Left cardiac atrium (tissue), 4 donors: ENCODE data around the gene CCDC51. TPM values are rescaled to one million over a fixed set of nuclear protein-coding genes. Genes with fewer than 3 reads are reported as not detected.
"Not testable (repeated sequence)": the region's sequence is repeated elsewhere in the genome, so short reads cannot be mapped to it uniquely, and the experiment has no call there.

Source experiments
- ATAC-seq, 2 donors: fragments of 200-7000 bp; cut with Tn5 transposase; one replicate each; pipeline ENCODE4 v1.9.1; 2020; ENCODE audit warnings: mild to moderate bottlenecking in 2 of 2, moderate library complexity in 2 of 2
- DNase-seq: peaks from one replicate; pipeline ENCODE4 v3.0.0-alpha.2; 2020
- intact Hi-C, 2 donors: fragments of 100-400 bp; cut with DNase I; formaldehyde crosslinking; loops; one replicate each; pipeline versions ENCODE4 v1.14.1 to v1.15.1; 2022 to 2023
- total RNA-seq, 2 donors: library from RNA; stranded (reverse); fragmentation: NEBNext Ultra II Directional; extraction: Animal tissue kit (Norgen Biotek cat#: 25700); gene quantifications; one replicate each; pipeline ENCODE4 v1.2.1, GENCODE V29; 2021
- donor health status: DM: no; HTN: yes; CAD: no.
- donor health status: DM: no; HTN: yes; CAD: no; lungs with severe emphysema.
- donor health status: DM: yes; HTN: yes; CAD: no.
- donor health status: Dilated cardiomyopathy.

Gene CCDC51
- total RNA-seq, 2 donors from 2014 or later, result 7.0 to 10.9 TPM

DNA sequence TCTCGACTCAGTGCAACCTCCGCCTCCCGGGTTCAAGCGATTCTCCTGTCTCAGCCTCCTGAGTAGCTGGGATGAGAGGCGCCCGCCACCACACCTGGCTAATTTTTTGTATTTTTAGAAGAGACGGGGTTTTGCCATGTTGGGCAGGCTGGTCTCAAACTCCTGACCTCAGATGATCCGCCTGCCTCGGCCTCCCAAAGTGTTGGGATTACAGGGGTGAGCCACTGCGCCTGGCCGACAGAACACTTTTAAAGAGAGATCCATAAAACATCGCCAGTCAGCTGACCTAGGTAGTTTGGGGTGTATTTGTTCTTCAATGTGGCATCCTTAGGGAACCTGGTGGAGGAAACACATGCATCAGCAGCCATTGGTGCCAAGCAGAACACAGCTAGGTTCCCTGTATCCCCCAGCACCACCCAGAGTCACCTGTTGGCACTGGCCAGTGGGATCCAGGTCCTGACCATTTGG is 38.5 kb downstream of the CCDC51 start:
- intact Hi-C loops, result loop anchor here in 1 of 2 donors (1.0 kb wide), 1 partner anchor 34 kb away; no protein-coding TSS in a partner anchor
- DNase-seq, result not testable (repeated sequence)

DNA sequence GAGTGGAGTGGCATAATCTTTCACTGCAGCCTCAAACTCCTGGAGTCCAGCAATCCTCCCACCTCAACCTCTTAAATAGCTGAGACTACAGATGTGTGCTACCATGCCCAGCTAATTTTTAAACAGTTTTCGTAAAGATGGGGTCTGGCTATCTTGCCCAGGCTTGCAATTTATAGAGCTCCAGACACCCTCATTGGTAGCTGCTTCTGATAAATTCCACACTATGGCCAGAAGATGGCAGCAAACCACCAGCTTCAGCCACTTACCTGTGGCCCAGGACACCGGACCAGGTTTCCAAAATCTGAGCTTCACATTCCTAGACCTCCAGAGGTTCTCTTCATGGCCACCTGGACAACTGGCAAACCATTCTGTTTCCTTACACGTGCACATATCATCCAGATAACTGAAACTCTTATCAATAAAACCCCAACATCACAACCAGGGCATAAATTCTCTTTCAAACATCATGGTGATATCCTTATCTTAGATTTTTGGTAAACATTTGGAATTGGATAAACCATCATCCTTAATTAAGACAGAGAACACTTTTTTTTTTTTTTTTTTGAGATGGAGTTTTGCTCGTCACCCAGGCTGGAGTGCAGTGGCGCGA is 39.0 kb downstream of the CCDC51 start:
- ATAC-seq (peak; percentile 62), DNase-seq (peak; percentile 49)
- intact Hi-C loops, result loop anchor here (1.0 kb wide), 2 partner anchors 34 to 35 kb away; no protein-coding TSS in a partner anchor

More for the DNA sequence above, 38.5 kb downstream of the CCDC51 start:
- ATAC-seq, result not testable (repeated sequence)

- ATAC-seq (no peak), DNase-seq (no peak)
- intact Hi-C loops, result loop anchor here in 1 of 2 donors (1.0 kb wide), 1 partner anchor 37 kb away; no protein-coding TSS in a partner anchor
Observed at GRCh38 chr3:48399387-48400172, 40.3 kb downstream of the CCDC51 start.

GRCh38 chr3:48398701-48399386 is 41.1 kb downstream of the CCDC51 start:
- intact Hi-C loops, result no loop called here
- peak; percentile 20 for DNase-seq
- ATAC-seq, result no peak

DNA sequence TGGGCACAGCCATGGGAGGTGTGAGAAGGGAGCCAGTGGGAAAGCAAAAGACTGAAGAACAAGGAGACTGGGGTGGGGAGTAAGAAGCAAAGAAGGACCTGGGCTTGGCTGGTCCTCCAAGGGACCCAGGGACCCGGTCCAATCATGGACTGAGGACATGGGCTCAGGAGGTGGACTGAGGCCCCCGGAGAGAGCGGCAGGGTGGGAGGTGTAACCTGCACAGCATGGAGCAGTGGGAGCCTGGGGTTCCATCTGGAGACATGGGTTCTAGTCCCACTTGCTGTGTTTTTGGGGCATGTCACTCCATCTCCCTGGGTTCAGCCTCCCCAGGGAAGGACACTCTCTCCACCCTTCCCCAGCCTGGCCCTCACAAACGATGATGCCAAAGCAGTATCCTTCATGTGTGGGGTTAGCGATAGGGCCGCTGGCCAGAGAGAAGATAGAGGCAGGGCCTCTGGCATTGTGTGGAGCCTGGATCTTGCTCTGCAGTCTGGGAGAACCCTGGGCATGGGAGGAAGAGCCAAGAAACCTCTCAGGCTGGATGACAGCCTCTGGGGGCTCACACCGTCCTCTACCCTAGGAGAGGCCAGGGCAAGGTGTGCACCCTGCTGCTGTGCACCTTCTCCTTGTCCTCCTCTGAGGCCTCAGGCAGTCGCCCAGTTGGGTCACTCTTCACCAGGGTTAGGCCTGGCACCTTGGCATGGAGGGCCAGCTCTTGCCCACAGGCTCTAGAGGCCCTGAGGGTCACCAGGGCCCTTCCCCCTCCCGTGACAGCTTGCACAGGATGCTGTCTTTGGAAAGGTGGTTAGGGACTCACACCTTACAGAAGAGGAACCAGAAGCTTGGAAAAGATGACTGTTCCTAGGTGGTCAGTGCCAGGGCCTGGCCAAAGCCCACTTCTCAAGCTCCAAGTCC is 41.9 kb downstream of the CCDC51 start:
- DNase-seq (no peak), ATAC-seq (no peak)
- intact Hi-C loops, result no loop called here

GRCh38 chr3:48395714-48396113 is 44.2 kb downstream of the CCDC51 start:
- ATAC-seq, result no peak
- no peak for DNase-seq
- intact Hi-C loops, result no loop called here

- DNase-seq (no peak), ATAC-seq (no peak)
- intact Hi-C loops, result no loop called here
Observed at GRCh38 chr3:48394391-48394790, 45.5 kb downstream of the CCDC51 start.

GRCh38 chr3:48388966-48389365 is 51.0 kb downstream of the CCDC51 start:
- DNase-seq (no peak), ATAC-seq (no peak)
- intact Hi-C loops, result no loop called here

- ATAC-seq (no peak), DNase-seq (no peak)
- intact Hi-C loops, result no loop called here
Observed at GRCh38 chr3:48387634-48388033, 52.3 kb downstream of the CCDC51 start.

Other genes starting within 250 kb of the CCDC51 start
- 1 to 10 TPM in 1 of 2 donors, under 1 TPM in 1; 0.34 to 2.6 TPM for gene CAMP, start 216.6 kb downstream of the CCDC51 start, total RNA-seq
- gene ZNF589, start 199.0 kb downstream of the CCDC51 start, total RNA-seq, result 1 to 10 TPM; 8.2 to 9.2 TPM
- 10 to 100 TPM; 19.0 to 20.0 TPM for gene NME6, start 138.8 kb downstream of the CCDC51 start, total RNA-seq
- not detected for gene SPINK8, start 106.5 kb downstream of the CCDC51 start, total RNA-seq
- gene FBXW12, start 67.9 kb downstream of the CCDC51 start, total RNA-seq, result not detected
- 10 to 100 TPM; 43.3 to 55.0 TPM for gene PLXNB1, start 10.0 kb downstream of the CCDC51 start, total RNA-seq
- 100 to 1,000 TPM; 190 to 238 TPM for gene TMA7, start 138 bp upstream of the CCDC51 start, total RNA-seq
- 1 to 10 TPM; 3.9 to 5.7 TPM for gene ATRIP, start 6.6 kb upstream of the CCDC51 start, total RNA-seq
- 100 to 1,000 TPM in 1 of 2 donors, 10 to 100 TPM in 1; 73.3 to 108 TPM for gene SHISA5, start 64.1 kb upstream of the CCDC51 start, total RNA-seq
- gene PFKFB4, start 116.7 kb upstream of the CCDC51 start, total RNA-seq, result 1 to 10 TPM; 2.0 to 2.9 TPM
- not detected for gene UCN2, start 123.7 kb upstream of the CCDC51 start, total RNA-seq
- gene COL7A1, start 155.2 kb upstream of the CCDC51 start, total RNA-seq, result 1 to 10 TPM; 5.2 to 5.5 TPM
- 100 to 1,000 TPM; 583 to 651 TPM for gene UQCRC1, start 169.5 kb upstream of the CCDC51 start, total RNA-seq
- gene TMEM89, start 181.7 kb upstream of the CCDC51 start, total RNA-seq, result not detected
- 10 to 100 TPM; 11.2 to 14.6 TPM for gene SLC26A6, start 195.3 kb upstream of the CCDC51 start, total RNA-seq
- gene CELSR3, start 222.8 kb upstream of the CCDC51 start, total RNA-seq, result under 1 TPM; 0.24 to 0.39 TPM
- 10 to 100 TPM; 19.4 to 27.8 TPM for gene NCKIPSD, start 245.8 kb upstream of the CCDC51 start, total RNA-seq